BLaER1 treated with 17β-estradiol and CSF1 and Interleukin-3, amounts not matched to agents 10 nM and 100 nM (cell line): Measurements from ENCODE around the gene CDK16.

ENCODE experiments used
- H3K27ac ChIP-seq, 11 experiments: shearing (Covaris generic); formaldehyde crosslinking; 2 replicates each; pipeline ENCODE4 v1.8.1; 2022
- H3K27me3 ChIP-seq, 11 experiments: shearing (Covaris generic); formaldehyde crosslinking; 2 replicates each; pipeline ENCODE4 v1.8.1; 2022
- H3K36me3 ChIP-seq, 11 experiments: shearing (Covaris generic); formaldehyde crosslinking; 2 replicates each; pipeline ENCODE4 v1.8.1; 2022
- H3K4me1 ChIP-seq, 10 experiments: shearing (Covaris generic); formaldehyde crosslinking; 2 replicates each; pipeline ENCODE4 v1.8.1; 2022
- H3K4me2 ChIP-seq, 11 experiments: shearing (Covaris generic); formaldehyde crosslinking; 2 replicates each; pipeline ENCODE4 v1.8.1; 2022
- H3K4me3 ChIP-seq, 10 experiments: shearing (Covaris generic); formaldehyde crosslinking; 2 replicates each; pipeline ENCODE4 v1.8.1; 2022
- H3K9ac ChIP-seq, 11 experiments: shearing (Covaris generic); formaldehyde crosslinking; 2 replicates each; pipeline ENCODE4 v1.8.1; 2022
- H3K9me3 ChIP-seq, 11 experiments: shearing (Covaris generic); formaldehyde crosslinking; replicated peaks in 1 of 11; 2 replicates each; pipeline ENCODE4 v1.8.1; 2022
- H4K20me1 ChIP-seq, 11 experiments: shearing (Covaris generic); formaldehyde crosslinking; 2 replicates each; pipeline ENCODE4 v1.8.1; 2022
- Cebpa-rat ChIP-seq, 11 experiments: shearing (Covaris generic); IDR thresholded peaks; 2 replicates each; pipeline ENCODE4 v1.8.1; 2022

CDK16 gene

DNA sequence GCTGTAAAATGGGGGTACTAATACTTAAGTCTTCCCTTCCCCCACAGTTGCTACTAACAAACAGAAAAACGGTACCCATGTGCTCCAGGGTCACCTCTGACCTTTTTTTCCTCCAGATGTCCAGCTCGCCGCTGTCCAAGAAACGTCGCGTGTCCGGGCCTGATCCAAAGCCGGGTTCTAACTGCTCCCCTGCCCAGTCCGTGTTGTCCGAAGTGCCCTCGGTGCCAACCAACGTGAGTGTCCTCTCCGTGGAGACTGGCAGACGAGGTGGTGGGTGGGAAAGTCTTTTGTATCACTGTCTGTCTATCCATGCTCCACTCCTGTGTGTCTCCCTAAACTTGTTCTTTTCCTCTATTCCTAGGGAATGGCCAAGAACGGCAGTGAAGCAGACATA lies 19.8 kb upstream of the CDK16 start:
- no peak overlapping the region for H3K4me3 ChIP-seq
- TF ChIP-seq Cebpa-rat (IDR thresholded peaks at IDR 0.05) = no peak
- H3K4me1 ChIP-seq = peaks cover 30 to 38% (median 34%) of the 10 kb centered on the region in 10 experiments
- H3K36me3 ChIP-seq = peaks cover 69 to 85% (median 75%) of the 10 kb centered on the region in 11 experiments
- no peaks in the 10 kb centered on the region for H3K9me3 ChIP-seq
- peaks cover 78 to 98% (median 94%) of the 10 kb centered on the region in 11 experiments for H4K20me1 ChIP-seq
- peaks cover 0 to 17% (median 0%) of the 10 kb centered on the region in 11 experiments; a peak in 2 of 22 replicates for H3K27me3 ChIP-seq
- peak overlapping the region in 2 of 11 experiments; percentile 95 to 97; a peak in 1 of 22 replicates for H3K9ac ChIP-seq
- H3K27ac ChIP-seq = no peak overlapping the region
- H3K4me2 ChIP-seq = no peak overlapping the region

DNA sequence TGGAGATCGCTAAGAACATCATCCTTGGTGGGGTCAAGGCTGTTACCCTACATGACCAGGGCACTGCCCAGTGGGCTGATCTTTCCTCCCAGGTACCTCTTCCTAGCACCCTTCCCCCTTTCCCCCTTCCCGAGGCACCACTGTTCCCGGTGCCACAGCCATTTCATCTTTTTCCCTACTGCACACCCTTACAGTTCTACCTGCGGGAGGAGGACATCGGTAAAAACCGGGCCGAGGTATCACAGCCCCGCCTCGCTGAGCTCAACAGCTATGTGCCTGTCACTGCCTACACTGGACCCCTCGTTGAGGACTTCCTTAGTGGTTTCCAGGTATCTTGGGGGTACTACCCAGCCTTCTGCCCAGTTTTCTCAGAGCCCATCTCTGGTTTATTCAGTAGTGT lies 19.2 kb upstream of the CDK16 start:
- no peaks in the 10 kb centered on the region for H3K9me3 ChIP-seq
- H3K27me3 ChIP-seq = peaks cover 0 to 23% (median 0%) of the 10 kb centered on the region in 11 experiments; a peak in 2 of 22 replicates
- H3K36me3 ChIP-seq = peaks cover 75 to 91% (median 81%) of the 10 kb centered on the region in 11 experiments
- peaks cover 84 to 100% (median 99%) of the 10 kb centered on the region in 11 experiments for H4K20me1 ChIP-seq
- H3K27ac ChIP-seq = no peak overlapping the region
- H3K4me3 ChIP-seq = no peak overlapping the region
- H3K4me1 ChIP-seq = peaks cover 28 to 38% (median 33%) of the 10 kb centered on the region in 10 experiments
- no peak overlapping the region for H3K9ac ChIP-seq
- no peak for TF ChIP-seq Cebpa-rat (IDR thresholded peaks at IDR 0.05)
- H3K4me2 ChIP-seq = no peak overlapping the region

DNA sequence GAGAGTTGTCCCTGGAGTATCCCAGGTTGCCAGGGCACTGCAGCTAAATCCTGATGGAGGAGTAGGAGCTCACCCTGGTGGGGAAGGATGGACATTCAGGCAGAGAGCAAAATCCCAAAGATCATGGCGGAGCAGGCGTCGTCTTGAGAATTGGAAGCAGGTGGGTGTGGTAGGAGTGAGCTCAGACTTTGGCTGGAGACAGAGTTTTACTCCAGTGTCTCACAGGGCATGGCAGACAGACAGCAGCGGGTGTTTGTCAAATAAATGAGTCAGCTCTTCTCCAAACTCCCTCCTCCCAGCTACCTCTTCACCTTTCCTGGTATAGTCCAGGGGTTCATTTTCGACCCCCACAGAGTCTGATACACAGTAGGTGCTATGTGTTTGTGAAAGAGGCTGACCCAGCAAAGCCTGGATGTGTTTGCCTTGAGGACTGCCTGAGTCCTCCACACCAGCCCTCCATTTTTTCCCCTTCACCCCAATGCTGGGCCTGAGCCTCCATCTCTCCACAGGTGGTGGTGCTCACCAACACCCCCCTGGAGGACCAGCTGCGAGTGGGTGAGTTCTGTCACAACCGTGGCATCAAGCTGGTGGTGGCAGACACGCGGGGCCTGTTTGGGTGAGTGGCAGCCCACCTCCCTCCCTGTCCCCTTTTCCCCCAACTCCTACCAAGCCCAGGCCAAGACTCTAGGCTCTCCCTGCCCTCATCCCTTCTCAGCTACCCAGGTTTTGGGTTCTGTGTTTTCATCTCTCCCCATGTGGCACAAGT lies 17.9 kb upstream of the CDK16 start:
- Histone ChIP-seq H3K4me3 (no peak overlapping the region), H3K27ac (no peak overlapping the region), H3K4me1 (peaks cover 15 to 25% (median 21%) of the 10 kb centered on the region in 10 experiments), H3K27me3 (peaks cover 0 to 30% (median 0%) of the 10 kb centered on the region in 11 experiments; a peak in 2 of 22 replicates), H3K4me2 (no peak overlapping the region), H4K20me1 (peaks cover 95 to 100% (median 100%) of the 10 kb centered on the region in 11 experiments), H3K9ac (no peak overlapping the region; a peak in 1 of 22 replicates), H3K9me3 (no peaks in the 10 kb centered on the region), H3K36me3 (peaks cover 87 to 100% (median 94%) of the 10 kb centered on the region in 11 experiments)
- no peak for TF ChIP-seq Cebpa-rat (IDR thresholded peaks at IDR 0.05)

DNA sequence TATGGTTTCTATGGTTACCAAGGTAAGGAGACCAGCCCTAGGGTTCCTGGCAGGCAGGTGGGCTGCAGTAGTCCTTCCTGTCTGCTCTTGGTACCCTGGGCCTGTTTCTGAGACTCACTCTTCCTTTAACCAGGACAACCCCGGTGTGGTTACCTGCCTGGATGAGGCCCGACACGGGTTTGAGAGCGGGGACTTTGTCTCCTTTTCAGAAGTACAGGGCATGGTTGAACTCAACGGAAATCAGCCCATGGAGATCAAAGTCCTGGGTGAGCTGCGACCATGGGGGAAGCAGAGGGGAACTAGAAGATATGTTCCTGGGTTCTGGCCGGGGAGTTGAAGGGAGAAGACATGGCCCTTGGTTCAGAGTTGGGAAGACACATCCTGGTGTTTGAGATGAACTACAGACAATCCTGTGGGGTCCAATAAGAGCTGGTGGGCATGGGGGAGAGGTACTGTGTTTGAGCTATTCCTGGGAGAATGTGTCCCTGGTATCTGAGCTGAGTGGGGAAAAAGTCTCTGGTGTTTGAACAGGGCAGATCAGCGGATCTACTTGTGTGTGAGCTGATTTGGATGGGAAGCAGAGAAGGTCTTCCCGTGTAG lies 17.0 kb upstream of the CDK16 start:
- H3K4me1 ChIP-seq = peaks cover 6 to 16% (median 12%) of the 10 kb centered on the region in 10 experiments
- peaks cover 95 to 100% (median 100%) of the 10 kb centered on the region in 11 experiments for H4K20me1 ChIP-seq
- no peak overlapping the region for H3K4me2 ChIP-seq
- peak overlapping the region in 1 of 11 experiments; percentile 14; a peak in 2 of 22 replicates for H3K9ac ChIP-seq
- H3K27ac ChIP-seq = no peak overlapping the region
- H3K4me3 ChIP-seq = no peak overlapping the region
- TF ChIP-seq Cebpa-rat (IDR thresholded peaks at IDR 0.05) = no peak
- no peaks in the 10 kb centered on the region for H3K9me3 ChIP-seq
- H3K36me3 ChIP-seq = peaks cover 96 to 100% (median 100%) of the 10 kb centered on the region in 11 experiments
- H3K27me3 ChIP-seq = peaks cover 0 to 30% (median 0%) of the 10 kb centered on the region in 11 experiments; a peak in 2 of 22 replicates

DNA sequence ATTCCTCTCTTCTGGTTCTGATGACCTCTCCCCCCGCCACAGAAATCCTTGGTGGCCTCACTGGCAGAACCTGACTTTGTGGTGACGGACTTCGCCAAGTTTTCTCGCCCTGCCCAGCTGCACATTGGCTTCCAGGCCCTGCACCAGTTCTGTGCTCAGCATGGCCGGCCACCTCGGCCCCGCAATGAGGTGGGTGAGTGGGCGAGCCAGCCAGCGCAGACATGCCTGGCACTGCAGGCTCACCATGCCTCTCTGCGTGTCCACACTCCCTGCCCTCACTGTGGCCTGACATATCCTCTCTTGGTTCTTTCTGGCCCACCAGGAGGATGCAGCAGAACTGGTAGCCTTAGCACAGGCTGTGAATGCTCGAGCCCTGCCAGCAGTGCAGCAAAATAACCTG lies 16.2 kb upstream of the CDK16 start:
- Histone ChIP-seq H3K27me3 (peaks cover 0 to 37% (median 0%) of the 10 kb centered on the region in 11 experiments; a peak in 4 of 22 replicates), H4K20me1 (peaks cover 95 to 100% (median 100%) of the 10 kb centered on the region in 11 experiments), H3K9me3 (no peaks in the 10 kb centered on the region), H3K4me1 (peaks cover 0 to 8% (median 3%) of the 10 kb centered on the region in 10 experiments; a peak in 10 of 20 replicates), H3K9ac (no peak overlapping the region), H3K4me3 (no peak overlapping the region), H3K27ac (no peak overlapping the region), H3K4me2 (no peak overlapping the region), H3K36me3 (peaks cover 99 to 100% (median 100%) of the 10 kb centered on the region in 11 experiments)
- TF ChIP-seq Cebpa-rat (IDR thresholded peaks at IDR 0.05) = no peak

DNA sequence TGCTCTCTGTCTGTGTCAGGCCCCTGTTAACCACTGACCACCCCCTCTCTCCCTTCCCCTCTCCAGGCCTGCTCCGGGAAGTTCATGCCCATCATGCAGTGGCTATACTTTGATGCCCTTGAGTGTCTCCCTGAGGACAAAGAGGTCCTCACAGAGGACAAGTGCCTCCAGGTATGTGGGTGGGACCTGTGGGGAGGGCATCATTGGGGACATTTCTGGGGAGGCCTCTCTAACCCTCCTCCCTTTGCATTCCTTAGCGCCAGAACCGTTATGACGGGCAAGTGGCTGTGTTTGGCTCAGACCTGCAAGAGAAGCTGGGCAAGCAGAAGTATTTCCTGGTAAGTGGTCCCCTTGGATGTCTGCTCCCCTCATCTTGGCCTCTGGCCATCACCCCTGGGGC lies 15.6 kb upstream of the CDK16 start:
- no peak overlapping the region for H3K9ac ChIP-seq
- TF ChIP-seq Cebpa-rat (IDR thresholded peaks at IDR 0.05) = no peak
- no peak overlapping the region for H3K4me2 ChIP-seq
- no peak overlapping the region for H3K27ac ChIP-seq
- 0 out of 20 replicates have a peak, but pooled peaks cover 0 to 3% (median 0%) of the 10 kb centered on the region in 10 experiments for H3K4me1 ChIP-seq
- peaks cover 0 to 40% (median 0%) of the 10 kb centered on the region in 11 experiments; a peak in 6 of 22 replicates for H3K27me3 ChIP-seq
- H3K36me3 ChIP-seq = peaks cover 99 to 100% (median 100%) of the 10 kb centered on the region in 11 experiments
- peaks cover 95 to 100% (median 100%) of the 10 kb centered on the region in 11 experiments for H4K20me1 ChIP-seq
- H3K9me3 ChIP-seq = no peaks in the 10 kb centered on the region
- H3K4me3 ChIP-seq = no peak overlapping the region

DNA sequence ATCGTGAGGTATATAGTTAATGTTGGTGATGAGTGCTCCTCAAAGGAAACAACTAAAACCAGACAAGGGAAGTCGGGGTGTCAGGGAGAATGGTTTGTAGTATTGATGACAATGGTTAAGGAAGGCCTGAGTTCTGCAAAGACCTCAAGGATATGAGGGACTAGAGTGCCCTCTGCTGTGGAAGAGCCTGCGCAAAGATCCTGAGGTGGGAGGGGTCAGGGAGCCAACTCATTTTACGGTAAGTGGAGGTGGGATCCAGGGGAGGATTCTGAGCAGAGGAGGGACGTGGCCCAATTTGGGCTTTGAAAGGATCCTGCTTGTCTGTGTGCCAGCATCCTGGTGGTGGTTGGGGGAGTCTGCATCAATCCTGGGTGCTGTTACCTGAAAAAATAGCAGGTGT lies 13.5 kb upstream of the CDK16 start:
- Histone ChIP-seq H3K4me1 (no peaks in the 10 kb centered on the region), H3K9ac (no peak overlapping the region; a peak in 1 of 22 replicates), H3K36me3 (peaks cover 100% of the 10 kb centered on the region in 11 experiments), H3K4me3 (no peak overlapping the region), H3K27ac (no peak overlapping the region), H4K20me1 (peaks cover 88 to 100% (median 100%) of the 10 kb centered on the region in 11 experiments), H3K27me3 (peaks cover 0 to 52% (median 4%) of the 10 kb centered on the region in 11 experiments; a peak in 9 of 22 replicates), H3K9me3 (no peaks in the 10 kb centered on the region), H3K4me2 (no peak overlapping the region)
- no peak for TF ChIP-seq Cebpa-rat (IDR thresholded peaks at IDR 0.05)

DNA sequence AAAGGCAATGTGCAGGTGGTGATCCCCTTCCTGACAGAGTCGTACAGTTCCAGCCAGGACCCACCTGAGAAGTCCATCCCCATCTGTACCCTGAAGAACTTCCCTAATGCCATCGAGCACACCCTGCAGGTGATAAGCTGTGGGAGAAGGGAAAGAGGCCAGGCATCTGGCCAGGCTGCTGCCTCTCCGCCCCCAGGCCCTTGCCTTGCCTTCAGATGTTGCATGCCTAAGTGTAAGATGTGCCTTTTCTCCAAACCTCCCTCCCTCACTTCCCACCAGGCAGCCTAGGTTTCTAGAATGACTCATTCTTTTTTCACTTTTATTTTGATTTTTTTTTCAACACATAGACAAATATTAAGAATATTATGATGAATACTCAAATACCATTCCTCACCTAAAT lies 12.2 kb upstream of the CDK16 start:
- no peak overlapping the region for H3K4me3 ChIP-seq

DNA sequence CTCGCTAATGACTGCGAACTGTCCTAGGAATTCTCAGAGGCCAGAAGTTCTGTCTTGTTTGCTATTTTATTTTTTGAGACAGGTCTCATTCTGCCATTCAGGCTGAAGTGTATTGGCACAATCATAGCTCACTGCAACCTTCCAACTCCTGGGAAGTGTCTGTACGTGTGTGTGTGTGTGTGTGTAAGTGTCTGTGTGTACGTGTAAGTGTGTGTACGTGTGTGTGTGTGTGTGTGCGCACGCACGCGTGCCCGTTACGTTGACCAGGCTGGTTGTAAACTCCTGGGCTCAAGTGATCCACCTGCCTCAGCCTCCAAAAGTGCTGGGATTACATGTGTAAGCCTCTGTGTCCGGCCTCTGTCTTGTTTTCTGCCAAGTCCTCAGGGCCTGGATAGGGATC lies 10.4 kb upstream of the CDK16 start:
- H3K4me3 ChIP-seq = no peak overlapping the region
- H3K4me1 ChIP-seq = no peaks in the 10 kb centered on the region
- H3K27me3 ChIP-seq = peaks cover 0 to 75% (median 9%) of the 10 kb centered on the region in 11 experiments; a peak in 12 of 22 replicates
- H3K9ac ChIP-seq = no peak overlapping the region
- peaks cover 100% of the 10 kb centered on the region in 11 experiments for H3K36me3 ChIP-seq
- H3K4me2 ChIP-seq = no peak overlapping the region
- no peak overlapping the region for H3K27ac ChIP-seq
- no peak for TF ChIP-seq Cebpa-rat (IDR thresholded peaks at IDR 0.05)
- peaks cover 88 to 100% (median 100%) of the 10 kb centered on the region in 11 experiments for H4K20me1 ChIP-seq
- no peaks in the 10 kb centered on the region for H3K9me3 ChIP-seq

More for the DNA sequence above, 12.2 kb upstream of the CDK16 start:
- H4K20me1 ChIP-seq = peaks cover 88 to 100% (median 100%) of the 10 kb centered on the region in 11 experiments
- H3K27ac ChIP-seq = no peak overlapping the region
- H3K9me3 ChIP-seq = no peaks in the 10 kb centered on the region
- no peak overlapping the region for H3K9ac ChIP-seq
- no peaks in the 10 kb centered on the region for H3K4me1 ChIP-seq
- no peak for TF ChIP-seq Cebpa-rat (IDR thresholded peaks at IDR 0.05)
- peaks cover 100% of the 10 kb centered on the region in 11 experiments for H3K36me3 ChIP-seq
- no peak overlapping the region for H3K4me2 ChIP-seq
- peaks cover 0 to 63% (median 6%) of the 10 kb centered on the region in 11 experiments; a peak in 12 of 22 replicates for H3K27me3 ChIP-seq
